Epithelial cell of alveolus of lung (primary cell): ENCODE measurements around the gene ADCY4. TPM values are rescaled to one million over a fixed set of nuclear protein-coding genes. Genes with fewer than 3 reads are reported as not detected.

Experiments
- total RNA-seq: library from RNA; depleted of rRNA; stranded (reverse); fragments of >200 nt; gene quantifications from 2 replicates; pipeline ENCODE4 v1.2.1, GENCODE V29; 2015

The ADCY4 gene
- 0.39 and 0.88 TPM in 2 replicates for total RNA-seq

DNA sequence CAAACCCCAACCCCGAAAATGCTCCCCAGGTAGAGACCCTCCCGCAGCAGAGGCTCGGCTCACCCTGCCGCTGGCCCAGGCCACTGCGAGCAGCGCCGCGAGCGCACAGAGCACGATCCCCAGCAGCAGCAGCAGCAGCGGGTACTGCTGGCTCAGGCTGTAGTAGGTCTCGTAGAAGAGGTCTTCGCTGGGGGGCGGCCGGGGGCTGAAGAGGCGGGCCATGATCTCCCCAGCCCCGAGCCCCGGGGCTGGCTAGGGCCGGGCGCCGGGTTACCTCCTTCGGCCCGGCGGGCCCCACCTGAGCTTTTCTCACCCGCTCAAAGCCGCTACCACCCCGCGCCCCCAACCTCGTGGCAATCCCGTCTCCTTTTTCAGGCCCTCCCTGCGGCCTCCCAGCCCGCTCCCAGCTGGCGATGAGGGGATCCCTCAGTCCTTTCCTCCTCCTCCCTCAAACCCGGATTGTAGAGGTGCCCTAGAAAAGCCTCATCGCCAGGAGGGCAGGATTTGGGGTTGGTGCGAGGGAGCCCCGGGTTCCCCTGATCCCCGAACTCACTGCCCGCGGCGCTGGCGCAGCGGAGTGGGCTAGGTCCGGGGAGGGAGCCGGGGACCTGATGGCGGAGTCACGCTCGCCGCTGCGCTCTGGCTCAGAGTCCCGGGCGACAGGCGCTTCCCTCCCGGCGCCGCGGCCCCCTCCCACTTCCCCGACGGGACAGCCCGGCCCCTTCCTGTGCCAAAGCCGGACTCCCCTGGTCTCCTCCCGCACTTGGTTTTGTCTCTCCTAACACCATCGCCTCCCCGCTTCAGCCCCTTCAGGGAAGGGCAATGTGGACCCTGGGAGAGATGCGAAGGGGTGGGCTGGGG, at the start of gene ADCY4:
ADCY4 (minus strand) TSS at position 641 of the 861 bp plus-strand sequence; CDS start at position 222, 419 bp downstream.

DNA sequence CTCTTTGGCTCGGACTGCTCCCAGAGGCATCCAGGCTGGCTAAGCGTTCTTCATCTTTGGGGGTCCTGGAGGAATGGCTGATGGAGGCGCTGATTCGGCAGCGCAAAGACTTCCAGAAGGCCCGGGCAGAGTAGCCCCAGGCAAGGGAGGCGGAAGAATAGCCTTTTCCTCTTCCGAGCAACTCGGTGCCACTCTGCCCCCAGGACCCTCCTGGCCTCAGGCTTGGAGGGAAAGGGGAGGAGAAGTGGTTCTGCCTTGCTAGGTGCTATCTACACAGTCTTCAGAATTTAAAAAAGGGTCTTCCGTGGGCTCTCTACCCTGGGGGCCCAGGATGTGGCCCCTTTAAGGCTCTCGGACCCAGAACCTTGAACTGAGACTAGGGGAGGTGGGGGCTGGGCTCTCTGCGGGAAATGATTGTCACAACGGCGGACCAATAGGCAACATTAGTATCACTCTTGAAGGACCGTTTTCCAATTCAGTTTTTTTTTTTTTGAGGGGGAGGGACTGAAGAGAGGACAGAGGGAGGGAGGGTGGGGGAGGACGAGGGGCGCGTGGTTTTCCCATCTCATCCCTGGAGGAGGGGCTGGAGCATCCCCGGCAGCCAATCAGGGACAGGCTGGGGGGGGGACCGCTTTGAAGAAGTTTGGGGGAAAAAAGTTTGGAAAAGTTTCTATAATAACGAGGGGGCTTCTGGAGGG, 32.8 kb upstream of the ADCY4 start, which contains the start of gene NFATC4:
NFATC4 (plus strand) TSS at position 671 of the 698 bp plus-strand sequence. CDS start 157 bp downstream, outside the sequence.

GRCh38 chr14:24339284-24340151, 4.6 kb upstream of the ADCY4 start, which contains the start of gene RIPK3:
TSS of gene RIPK3 (minus strand) at chr14:24339991. CDS start at chr14:24339826, 165 bp downstream.

GRCh38 chr14:24310646-24311604, 23.9 kb downstream of the ADCY4 start, which contains the start of gene LTB4R:
TSS of gene LTB4R (plus strand) at chr14:24311502. CDS start at chr14:24315652, 4,150 bp downstream.

DNA sequence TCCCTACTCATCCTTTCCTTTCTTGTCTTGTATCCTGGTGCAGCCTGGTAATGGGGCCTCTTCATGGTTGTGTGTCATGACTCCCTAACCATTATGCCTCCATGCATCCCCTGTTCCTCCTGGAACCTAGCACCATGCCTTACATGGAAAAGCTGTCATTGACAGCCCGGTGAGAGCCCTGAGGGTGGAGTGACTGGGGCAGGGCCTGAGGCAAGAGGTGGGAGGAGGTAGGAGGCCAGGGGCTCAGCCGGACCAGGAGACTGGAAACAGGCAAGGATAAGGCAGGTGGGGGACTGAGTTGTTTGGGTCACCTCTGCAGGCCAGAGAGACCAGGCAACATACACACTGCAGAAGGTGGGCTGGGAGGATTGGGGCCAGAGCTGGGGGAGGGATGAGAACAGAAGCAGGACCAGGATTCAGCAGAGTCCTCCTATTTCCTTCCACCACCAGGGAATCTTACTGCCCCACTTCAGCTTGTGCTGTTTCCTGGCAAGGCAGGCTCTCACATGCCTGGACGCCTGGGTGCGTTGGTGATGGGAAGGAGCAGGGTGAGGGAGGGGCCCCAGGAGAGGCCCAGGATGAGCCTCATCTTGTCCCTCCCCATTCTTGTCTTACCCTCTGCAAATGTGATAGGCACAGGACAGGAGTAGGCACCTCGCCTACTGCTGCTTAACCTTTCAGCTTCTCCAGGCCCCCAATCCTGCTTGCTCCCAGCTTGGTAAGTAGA, 25.2 kb downstream of the ADCY4 start, which contains the start of gene LTB4R2:
LTB4R2 (plus strand) TSS at position 603 of the 727 bp plus-strand sequence. CDS start 525 bp downstream, outside the sequence.

GRCh38 chr14:24307575-24308341, 27.1 kb downstream of the ADCY4 start, which contains the start of gene CIDEB:
TSS of gene CIDEB (minus strand) at chr14:24307977. CDS start at chr14:24307858, 119 bp downstream.

GRCh38 chr14:24299255-24300191, 35.3 kb downstream of the ADCY4 start, which contains the start of the genes DHRS1 and NOP9:
TSS of gene DHRS1 (minus strand) at chr14:24299780. CDS start at chr14:24299106, 674 bp downstream.
TSS of gene NOP9 (plus strand) at chr14:24299850. CDS start at chr14:24299955, 105 bp downstream.

DNA sequence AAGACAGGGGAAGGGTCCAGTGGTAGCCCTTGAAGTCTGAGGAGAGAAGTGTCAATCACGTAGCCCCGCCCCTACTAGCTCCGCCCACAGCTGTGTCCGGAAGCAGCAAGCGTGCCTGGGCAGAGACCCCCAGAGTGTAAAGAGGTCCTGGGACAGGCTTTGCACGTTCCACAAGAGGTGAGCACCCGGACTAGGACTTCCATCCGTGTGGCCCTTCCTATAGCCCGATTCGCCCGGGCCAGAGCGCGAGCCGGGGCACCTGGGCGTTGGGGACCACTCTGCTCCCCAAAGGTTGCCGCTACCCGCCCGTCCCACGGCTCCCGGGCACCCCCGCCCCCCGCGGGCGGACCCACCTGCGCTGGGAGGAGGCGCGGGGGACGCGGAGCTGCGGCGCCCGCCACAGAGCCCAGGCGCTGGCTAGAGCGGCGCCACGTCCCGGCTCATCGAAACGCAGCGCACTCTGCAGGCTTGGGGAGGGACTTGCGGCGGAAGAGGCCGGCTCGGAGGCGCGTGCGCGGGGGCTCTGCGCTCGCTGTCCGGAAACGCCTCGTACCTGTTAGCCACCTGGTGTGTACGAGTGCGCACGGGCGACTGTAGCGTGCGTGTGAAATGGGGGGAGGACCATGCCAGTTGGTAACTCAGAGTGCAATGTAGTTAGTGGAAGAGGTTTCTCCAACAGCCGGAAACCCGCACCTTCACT, 63.6 kb downstream of the ADCY4 start, which contains the start of gene RABGGTA:
RABGGTA (minus strand) TSS at position 464 of the 700 bp plus-strand sequence. CDS start 482 bp downstream, outside the sequence.

Other genes starting within 250 kb of the ADCY4 start
- gene PCK2, start 240.8 kb downstream of the ADCY4 start, total RNA-seq = 19.4 and 71.2 TPM in 2 replicates
- 21.0 and 34.9 TPM in 2 replicates for gene DCAF11, start 220.3 kb downstream of the ADCY4 start, total RNA-seq
- 1.0 and 3.0 TPM in 2 replicates for gene NRL, start 220.1 kb downstream of the ADCY4 start, total RNA-seq
- gene FITM1, start 204.4 kb downstream of the ADCY4 start, total RNA-seq = 0.80 TPM in 1 of 2 replicates, not detected in the other
- 145 and 188 TPM in 2 replicates for gene PSME1, start 198.9 kb downstream of the ADCY4 start, total RNA-seq
- gene EMC9, start 193.5 kb downstream of the ADCY4 start, total RNA-seq = 25.0 and 26.4 TPM in 2 replicates
- 28.7 and 159 TPM in 2 replicates for gene PSME2, start 188.5 kb downstream of the ADCY4 start, total RNA-seq
- gene RNF31, start 187.6 kb downstream of the ADCY4 start, total RNA-seq = 37.0 and 77.7 TPM in 2 replicates
- gene IRF9, start 173.8 kb downstream of the ADCY4 start, total RNA-seq = 44.6 and 54.7 TPM in 2 replicates
- gene REC8, start 163.0 kb downstream of the ADCY4 start, total RNA-seq = 2.2 and 28.7 TPM in 2 replicates
- 24.0 and 41.4 TPM in 2 replicates for gene IPO4, start 146.3 kb downstream of the ADCY4 start, total RNA-seq
- 67.5 and 79.2 TPM in 2 replicates for gene TM9SF1, start 139.6 kb downstream of the ADCY4 start, total RNA-seq
- gene TSSK4, start 129.4 kb downstream of the ADCY4 start, total RNA-seq = 0.13 TPM in 1 of 2 replicates, not detected in the other
- gene CHMP4A, start 121.6 kb downstream of the ADCY4 start, total RNA-seq = 37.2 and 42.5 TPM in 2 replicates
- gene MDP1, start 119.0 kb downstream of the ADCY4 start, total RNA-seq = 18.0 and 22.0 TPM in 2 replicates
- 189 and 190 TPM in 2 replicates for gene NEDD8, start 102.7 kb downstream of the ADCY4 start, total RNA-seq
- gene GMPR2, start 102.1 kb downstream of the ADCY4 start, total RNA-seq = 60.1 and 72.7 TPM in 2 replicates
- gene TINF2, start 92.4 kb downstream of the ADCY4 start, total RNA-seq = 47.3 and 57.3 TPM in 2 replicates
- gene TGM1, start 71.9 kb downstream of the ADCY4 start, total RNA-seq = 0.52 and 1.8 TPM in 2 replicates
- gene RABGGTA, start 63.5 kb downstream of the ADCY4 start, total RNA-seq = 19.6 and 28.6 TPM in 2 replicates
- 17.3 and 21.1 TPM in 2 replicates for gene DHRS1, start 35.3 kb downstream of the ADCY4 start, total RNA-seq
- gene NOP9, start 35.2 kb downstream of the ADCY4 start, total RNA-seq = 18.2 and 18.6 TPM in 2 replicates
- 0.16 and 1.9 TPM in 2 replicates for gene CIDEB, start 27.1 kb downstream of the ADCY4 start, total RNA-seq
- gene LTB4R2, start 24.9 kb downstream of the ADCY4 start, total RNA-seq = 1.2 and 2.3 TPM in 2 replicates
- 0.91 and 2.1 TPM in 2 replicates for gene LTB4R, start 23.6 kb downstream of the ADCY4 start, total RNA-seq
- gene RIPK3, start 4.9 kb upstream of the ADCY4 start, total RNA-seq = 0.65 TPM in 1 of 2 replicates, not detected in the other
- gene NFATC4, start 33.1 kb upstream of the ADCY4 start, total RNA-seq = 36.1 and 111 TPM in 2 replicates
- 9.7 and 33.2 TPM in 2 replicates for gene NYNRIN, start 63.9 kb upstream of the ADCY4 start, total RNA-seq
- gene CBLN3, start 94.6 kb upstream of the ADCY4 start, total RNA-seq = 1.6 and 5.3 TPM in 2 replicates
- 33.4 TPM in 2 replicates for gene KHNYN, start 94.9 kb upstream of the ADCY4 start, total RNA-seq
- 17.5 and 25.7 TPM in 2 replicates for gene SDR39U1, start 107.7 kb upstream of the ADCY4 start, total RNA-seq
- gene CMA1, start 173.2 kb upstream of the ADCY4 start, total RNA-seq = not detected in 2 replicates
- gene CTSG, start 241.2 kb upstream of the ADCY4 start, total RNA-seq = not detected in 2 replicates